TTC549 (cell line): ENCODE measurements around the gene HOXA3.

Experiments used
- FAIRE-seq: peaks from 2 replicates; lab custom pipeline; 2012; peaks lifted over from hg19 to GRCh38; lab: Jason Lieb, UNC

The HOXA3 gene

GRCh38 chr7:27088002-27088922 lies 64.1 kb downstream of the HOXA3 start:
- no peak for FAIRE-seq

DNA sequence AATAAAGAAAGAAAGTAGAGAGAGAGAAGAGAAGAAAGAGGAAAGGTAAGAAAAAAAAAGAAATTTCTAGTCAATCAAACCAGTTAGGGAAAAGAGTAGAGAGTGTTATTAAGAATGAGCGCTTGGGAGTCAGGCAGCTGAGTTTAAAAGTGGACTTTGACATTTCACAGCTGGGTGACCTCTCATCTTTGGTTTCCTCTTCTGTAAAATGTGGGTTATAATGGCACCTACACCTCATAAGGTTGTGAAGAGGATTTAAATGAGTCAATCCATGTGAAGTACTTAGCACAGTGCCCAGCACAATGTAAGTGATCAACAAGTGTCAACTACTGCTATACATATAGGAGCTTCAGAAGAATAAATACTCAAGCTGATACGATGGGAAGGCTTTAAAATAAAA lies 68.7 kb downstream of the HOXA3 start:
- no peak for FAIRE-seq

- no peak for FAIRE-seq
Measured at GRCh38 chr7:27082171-27082570, 70.2 kb downstream of the HOXA3 start.

DNA sequence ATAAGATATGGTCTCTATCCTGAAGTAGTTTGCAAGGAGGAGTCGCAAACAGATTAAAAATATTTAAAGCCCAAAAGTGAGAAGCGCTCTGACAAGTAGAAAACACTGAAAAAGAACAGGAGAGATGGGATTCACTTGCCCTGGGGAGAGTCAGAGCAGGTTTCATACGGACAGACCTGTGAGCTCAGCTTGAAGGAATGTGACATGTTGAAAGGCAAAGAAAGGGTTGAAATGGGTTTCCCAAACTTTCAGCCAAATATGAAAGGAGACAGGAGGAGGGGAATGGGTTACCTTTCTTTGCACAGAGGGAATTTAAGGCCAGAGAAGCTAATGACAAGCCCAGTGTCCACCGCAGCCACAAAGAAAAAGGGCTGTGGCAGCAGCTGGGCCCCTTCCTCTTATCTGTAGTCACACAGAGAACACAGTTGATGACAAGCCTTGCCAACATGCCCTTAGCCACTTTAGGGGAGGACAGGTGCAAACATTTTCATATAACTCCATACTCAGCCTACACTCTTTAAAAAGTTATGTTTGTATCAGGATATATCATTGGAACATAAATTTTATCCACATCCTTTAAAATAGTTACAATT lies 71.4 kb downstream of the HOXA3 start:
- no peak for FAIRE-seq

- FAIRE-seq: no peak
Measured at GRCh38 chr7:27079234-27079975, 73.0 kb downstream of the HOXA3 start.

DNA sequence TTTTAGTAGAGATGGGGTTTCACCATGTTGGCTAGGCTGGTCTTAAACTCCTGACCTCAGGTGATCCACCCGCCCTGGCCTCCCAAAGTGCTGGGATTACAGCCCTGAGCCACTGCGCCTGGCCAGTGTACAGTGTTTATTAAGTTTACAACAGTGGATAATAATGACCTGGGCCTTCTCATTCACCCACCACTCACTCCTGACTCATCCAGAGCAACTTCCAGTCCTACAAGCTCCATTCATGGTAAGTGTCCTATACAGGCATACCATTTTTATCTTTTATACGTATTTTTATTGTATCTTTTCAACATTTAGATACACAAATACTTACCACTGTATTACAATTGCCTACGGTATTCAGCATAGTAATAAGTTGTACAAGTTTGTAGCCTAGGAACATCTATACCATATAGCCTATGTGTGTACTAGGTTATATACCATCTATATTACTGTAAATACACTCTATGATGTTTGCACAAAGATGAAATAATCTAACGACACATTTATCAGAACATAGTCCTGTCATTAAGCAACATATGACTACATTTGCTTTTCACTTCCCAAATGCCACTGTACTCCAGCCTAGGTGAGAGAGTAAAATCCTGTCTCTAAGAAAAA lies 73.7 kb downstream of the HOXA3 start:
- FAIRE-seq: no peak

DNA sequence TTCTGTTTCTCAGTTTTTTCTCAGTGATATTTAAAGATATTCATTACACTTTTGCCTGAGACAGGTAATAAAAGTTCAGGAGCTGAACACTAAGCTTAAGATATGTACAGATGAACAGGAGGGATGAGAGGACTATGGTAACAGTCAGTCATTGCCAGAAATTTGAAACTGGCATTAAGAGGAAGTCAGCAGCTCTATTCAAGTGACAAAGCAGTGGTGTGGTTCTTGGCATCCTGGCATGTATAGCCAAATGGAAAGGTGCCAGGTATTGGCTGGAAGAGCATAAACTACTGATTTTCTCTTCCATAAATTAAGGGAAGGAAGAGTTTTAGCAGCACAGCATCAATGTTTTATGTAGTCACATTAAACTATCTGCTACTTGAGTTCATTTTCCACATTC lies 79.3 kb downstream of the HOXA3 start:
- FAIRE-seq: no peak

- FAIRE-seq: no peak
Measured at GRCh38 chr7:27071622-27072390, 80.6 kb downstream of the HOXA3 start.

DNA sequence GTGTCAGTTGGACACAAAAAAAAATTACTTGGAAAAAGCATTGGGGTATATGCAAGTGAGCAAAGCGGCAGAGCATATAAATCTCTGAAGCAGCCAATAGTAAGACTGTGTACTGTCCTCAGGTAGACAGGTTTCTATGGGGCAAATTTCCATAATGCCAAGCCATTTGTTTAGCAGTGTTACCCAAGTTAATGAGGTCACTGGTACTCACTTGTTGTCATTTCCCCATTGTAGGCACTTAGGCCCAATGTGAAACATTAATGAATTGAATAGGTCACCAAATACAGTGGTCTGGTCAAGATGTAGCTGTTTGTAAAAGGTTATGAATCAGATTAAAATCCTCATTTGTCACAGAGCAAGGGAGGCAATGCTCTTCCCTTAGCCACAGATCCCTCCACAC lies 84.1 kb downstream of the HOXA3 start:
- no peak for FAIRE-seq

DNA sequence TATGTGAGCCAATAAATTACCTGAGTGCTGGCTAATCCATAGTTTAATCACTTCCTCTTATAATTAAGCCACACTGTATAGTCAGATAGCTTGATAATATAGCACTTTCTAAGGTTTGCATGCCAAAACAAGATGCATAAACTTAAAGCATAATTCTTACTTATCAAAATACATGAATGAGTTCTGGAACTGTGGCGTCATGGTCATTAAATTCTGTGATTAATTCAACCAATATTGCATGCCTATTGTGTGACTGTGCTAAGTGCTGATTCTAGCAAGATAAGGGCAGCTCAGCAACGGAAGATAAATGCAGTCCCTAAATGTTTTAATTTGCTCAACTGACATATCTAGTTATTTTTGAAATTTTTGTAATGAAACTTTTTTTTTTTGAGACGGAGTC lies 86.2 kb downstream of the HOXA3 start:
- FAIRE-seq: no peak

DNA sequence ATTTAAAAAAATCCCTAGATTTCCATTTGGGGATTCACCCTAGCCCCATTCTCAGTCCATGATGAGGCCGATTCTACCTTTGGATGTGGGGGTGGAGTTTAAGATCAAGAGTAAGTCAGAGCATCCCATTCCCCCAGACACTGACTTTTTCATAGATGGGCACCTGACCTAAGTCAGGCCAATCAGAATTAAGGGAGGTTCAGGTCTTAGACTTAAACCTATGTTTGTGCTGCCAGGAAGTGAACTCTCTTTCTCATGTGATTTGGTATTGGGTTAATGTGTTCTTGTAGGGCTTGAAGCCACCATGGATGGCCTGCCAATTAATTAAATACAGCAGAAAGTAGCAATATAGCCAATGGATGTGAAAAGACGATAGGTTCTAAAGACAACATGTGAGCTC lies 86.7 kb downstream of the HOXA3 start:
- FAIRE-seq: no peak

DNA sequence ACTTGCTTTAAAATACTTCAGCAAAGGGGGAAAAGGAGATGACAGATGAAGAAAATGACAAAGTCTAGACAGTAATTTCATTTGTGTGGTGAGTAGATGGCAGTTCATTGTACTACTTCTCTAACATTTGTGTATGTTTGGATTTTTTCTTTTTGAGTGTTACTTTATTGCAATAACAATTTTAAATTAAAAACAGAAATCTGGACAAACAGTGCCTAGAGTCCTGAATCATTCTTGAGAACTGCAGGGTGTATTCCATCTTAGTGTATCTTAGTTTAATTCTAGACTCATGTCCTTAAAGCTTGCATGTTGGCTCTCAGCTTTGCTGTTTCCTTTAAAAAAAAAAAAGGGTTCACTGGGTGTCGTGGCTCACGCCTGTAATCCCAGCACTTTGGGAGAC lies 87.7 kb downstream of the HOXA3 start:
- FAIRE-seq: no peak

DNA sequence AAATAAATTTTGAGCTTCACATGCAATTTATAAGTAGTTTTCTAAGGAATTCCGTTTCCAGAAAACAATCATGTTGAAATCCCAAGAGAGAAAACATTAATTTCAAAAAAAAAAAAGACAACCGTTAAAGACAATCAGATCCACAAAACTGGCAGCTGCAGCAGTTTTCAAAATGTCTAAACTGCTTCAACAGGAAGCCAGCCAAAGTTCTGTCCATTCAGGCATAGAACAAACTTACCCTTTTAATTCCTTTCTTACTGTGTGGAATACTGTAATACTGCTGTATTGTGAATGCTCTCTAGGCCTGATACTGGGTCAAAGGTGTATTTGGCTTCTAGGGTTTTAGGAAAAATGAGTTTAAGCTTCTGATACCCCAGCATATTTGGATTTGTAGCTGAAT lies 88.2 kb downstream of the HOXA3 start:
- no peak for FAIRE-seq

GRCh38 chr7:27062946-27063345 lies 89.4 kb downstream of the HOXA3 start:
- FAIRE-seq: no peak
